ENCODE measurements around the gene MEI4. TPM values are rescaled to one million over a fixed set of nuclear protein-coding genes. Genes with fewer than 3 reads are reported as not detected.

The MEI4 gene
- total RNA-seq, 2 donors from 2014 or later: 0.51 to 1.4 TPM

GRCh38 chr6:77656999-77657764 lies 4.3 kb downstream of the MEI4 start:
- no peaks in the 10 kb centered on the region for H3K27me3 ChIP-seq
- TF ChIP-seq CTCF (IDR thresholded peaks at IDR 0.05): no peak
- H3K36me3 ChIP-seq: no peaks in the 10 kb centered on the region
- H3K27ac ChIP-seq: no peak overlapping the region
- DNase-seq (ENCODE audit: low spot score): no peak
- H3K9me3 ChIP-seq: no peaks in the 10 kb centered on the region
- H3K4me3 ChIP-seq: no peak overlapping the region
- H3K4me1 ChIP-seq: no peaks in the 10 kb centered on the region

GRCh38 chr6:77666340-77666739 lies 13.5 kb downstream of the MEI4 start:
- no peaks in the 10 kb centered on the region for H3K9me3 ChIP-seq
- no peaks in the 10 kb centered on the region for H3K4me1 ChIP-seq
- no peaks in the 10 kb centered on the region for H3K36me3 ChIP-seq
- no peak for TF ChIP-seq CTCF (IDR thresholded peaks at IDR 0.05)
- no peak overlapping the region for H3K4me3 ChIP-seq
- DNase-seq (ENCODE audit: low spot score): no peak
- H3K27ac ChIP-seq: no peak overlapping the region
- no peaks in the 10 kb centered on the region for H3K27me3 ChIP-seq

GRCh38 chr6:77666846-77667245 lies 14.0 kb downstream of the MEI4 start:
- Histone ChIP-seq H3K4me1 (no peaks in the 10 kb centered on the region), H3K9me3 (no peaks in the 10 kb centered on the region), H3K27me3 (no peaks in the 10 kb centered on the region), H3K27ac (no peak overlapping the region), H3K36me3 (no peaks in the 10 kb centered on the region), H3K4me3 (no peak overlapping the region)
- no peak for DNase-seq (ENCODE audit: low spot score)
- no peak for TF ChIP-seq CTCF (IDR thresholded peaks at IDR 0.05)

- no peaks in the 10 kb centered on the region for H3K36me3 ChIP-seq
- no peaks in the 10 kb centered on the region for H3K9me3 ChIP-seq
- no peak overlapping the region for H3K27ac ChIP-seq
- DNase-seq (ENCODE audit: low spot score): no peak
- H3K4me3 ChIP-seq: no peak overlapping the region
- no peaks in the 10 kb centered on the region for H3K4me1 ChIP-seq
- TF ChIP-seq CTCF (IDR thresholded peaks at IDR 0.05): no peak
- no peaks in the 10 kb centered on the region for H3K27me3 ChIP-seq
Observed at GRCh38 chr6:77669913-77670312, 17.1 kb downstream of the MEI4 start.

- H3K27me3 ChIP-seq: no peaks in the 10 kb centered on the region
- no peak overlapping the region for H3K4me3 ChIP-seq
- H3K4me1 ChIP-seq: no peaks in the 10 kb centered on the region
- no peak overlapping the region for H3K27ac ChIP-seq
- no peak for TF ChIP-seq CTCF (IDR thresholded peaks at IDR 0.05)
- DNase-seq (ENCODE audit: low spot score): no peak
- H3K9me3 ChIP-seq: no peaks in the 10 kb centered on the region
- no peaks in the 10 kb centered on the region for H3K36me3 ChIP-seq
Observed at GRCh38 chr6:77674211-77674610, 21.4 kb downstream of the MEI4 start.

GRCh38 chr6:77678048-77678447 lies 25.2 kb downstream of the MEI4 start:
- DNase-seq (ENCODE audit: low spot score): no peak
- Histone ChIP-seq H3K4me3 (no peak overlapping the region), H3K4me1 (no peaks in the 10 kb centered on the region), H3K27ac (no peak overlapping the region), H3K9me3 (no peaks in the 10 kb centered on the region), H3K36me3 (no peaks in the 10 kb centered on the region), H3K27me3 (no peaks in the 10 kb centered on the region)
- no peak for TF ChIP-seq CTCF (IDR thresholded peaks at IDR 0.05)

Measured in right atrium auricular region (tissue), 2 donors.